NT2/D1 (cell line): Measurements from ENCODE around the gene HPCAL1.

Experiments used
- YY1 ChIP-seq: IDR thresholded peaks from 2 replicates; pipeline ENCODE4 v1.6.1; 2011; ENCODE audit not compliant: insufficient read length, insufficient read depth
- ZNF274 ChIP-seq: IDR thresholded peaks from 2 replicates; pipeline ENCODE4 v1.6.1; 2011; ENCODE audit warnings: mild to moderate bottlenecking, low read depth, low read length

DNA sequence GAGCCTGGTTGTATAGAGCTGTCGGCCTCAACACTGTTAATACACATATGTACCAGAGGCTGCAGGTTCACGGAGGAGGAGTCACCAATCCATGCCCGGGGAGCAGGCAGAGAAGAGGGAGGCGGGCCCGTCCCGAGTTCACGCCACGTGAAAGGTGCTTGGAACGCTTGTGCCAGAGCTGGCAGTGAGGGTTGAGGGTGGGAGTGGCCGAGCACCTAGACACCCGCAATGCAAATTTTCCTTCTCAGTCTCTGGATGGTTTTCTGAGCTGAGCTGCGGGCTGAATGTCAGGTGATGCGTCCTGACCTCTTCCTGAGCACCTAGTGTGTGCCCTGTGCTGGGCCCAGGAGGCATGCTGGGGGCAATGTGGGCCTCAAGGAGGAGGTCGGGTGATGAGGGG is 93.2 kb downstream of the HPCAL1 start:
- TF ChIP-seq YY1 (no peak), ZNF274 (no peak)
